Lower leg skin (tissue), 3 donors: ENCODE measurements around the gene SEC61A2.

Experiments
- POLR2A ChIP-seq, 2 donors: fragments of 450-650 bp; IDR thresholded peaks; one replicate each; pipeline ENCODE4 v1.6.1; 2016 to 2017; ENCODE audit warnings: antibody characterized with exemption in 2 of 2, mild to moderate bottlenecking in 1 of 2, moderate library complexity in 1 of 2
- TF ChIP-seq, protein P1 (sequence below), 3 donors: fragments of 450-650 bp; IDR thresholded peaks; one replicate each; pipeline ENCODE4 v1.5.1; 2016; ENCODE audit warnings: antibody characterized with exemption in 3 of 3, mild to moderate bottlenecking in 3 of 3, moderate library complexity in 2 of 3

- TF ChIP-seq, protein P1, sequence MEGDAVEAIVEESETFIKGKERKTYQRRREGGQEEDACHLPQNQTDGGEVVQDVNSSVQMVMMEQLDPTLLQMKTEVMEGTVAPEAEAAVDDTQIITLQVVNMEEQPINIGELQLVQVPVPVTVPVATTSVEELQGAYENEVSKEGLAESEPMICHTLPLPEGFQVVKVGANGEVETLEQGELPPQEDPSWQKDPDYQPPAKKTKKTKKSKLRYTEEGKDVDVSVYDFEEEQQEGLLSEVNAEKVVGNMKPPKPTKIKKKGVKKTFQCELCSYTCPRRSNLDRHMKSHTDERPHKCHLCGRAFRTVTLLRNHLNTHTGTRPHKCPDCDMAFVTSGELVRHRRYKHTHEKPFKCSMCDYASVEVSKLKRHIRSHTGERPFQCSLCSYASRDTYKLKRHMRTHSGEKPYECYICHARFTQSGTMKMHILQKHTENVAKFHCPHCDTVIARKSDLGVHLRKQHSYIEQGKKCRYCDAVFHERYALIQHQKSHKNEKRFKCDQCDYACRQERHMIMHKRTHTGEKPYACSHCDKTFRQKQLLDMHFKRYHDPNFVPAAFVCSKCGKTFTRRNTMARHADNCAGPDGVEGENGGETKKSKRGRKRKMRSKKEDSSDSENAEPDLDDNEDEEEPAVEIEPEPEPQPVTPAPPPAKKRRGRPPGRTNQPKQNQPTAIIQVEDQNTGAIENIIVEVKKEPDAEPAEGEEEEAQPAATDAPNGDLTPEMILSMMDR (IDR thresholded peaks at IDR 0.05) = no peak
- TF ChIP-seq POLR2A (IDR thresholded peaks at IDR 0.05) = no peak
Measured at GRCh38 chr10:12091421-12091820, 38.1 kb upstream of the SEC61A2 start.
